ENCODE results near the gene SVEP1.
"Not testable (repeated sequence)": the region's sequence is repeated elsewhere in the genome, so short reads cannot be mapped to it uniquely, and the experiment has no call there.

SVEP1 gene

DNA sequence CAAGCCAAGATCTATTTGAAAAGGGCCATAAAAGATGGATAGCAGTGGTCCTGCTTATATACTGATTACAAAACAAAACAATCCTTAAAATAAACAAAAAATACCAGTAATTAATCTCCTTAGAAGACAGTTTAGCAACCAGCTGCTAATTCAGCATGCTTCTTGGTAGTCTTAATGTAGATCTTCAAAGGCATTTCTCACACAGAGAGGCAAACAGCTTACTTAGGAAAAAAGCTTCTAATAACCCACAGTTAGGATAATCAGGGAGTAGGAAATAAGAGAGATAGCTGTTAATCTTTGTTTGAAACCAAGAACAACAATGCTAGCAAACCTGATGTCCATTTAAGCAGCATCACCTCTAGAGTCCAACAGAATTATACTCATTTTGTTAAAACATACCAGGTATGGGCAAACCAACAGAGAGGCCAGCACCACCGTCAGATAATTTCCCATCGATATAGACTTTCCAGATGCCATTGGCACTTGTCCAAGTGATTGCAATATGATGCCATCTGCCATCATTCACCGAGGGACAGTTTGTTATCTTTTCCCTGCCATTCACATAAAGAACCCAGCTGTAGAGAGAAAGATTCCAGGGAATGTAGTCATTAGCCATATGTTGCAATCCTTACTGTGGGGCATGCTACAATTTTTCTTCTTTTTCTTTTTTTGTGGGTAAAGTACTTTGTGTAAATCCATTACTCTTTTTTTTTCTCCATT is 136.2 kb downstream of the SVEP1 start:
- no peak for DNase-seq

DNA sequence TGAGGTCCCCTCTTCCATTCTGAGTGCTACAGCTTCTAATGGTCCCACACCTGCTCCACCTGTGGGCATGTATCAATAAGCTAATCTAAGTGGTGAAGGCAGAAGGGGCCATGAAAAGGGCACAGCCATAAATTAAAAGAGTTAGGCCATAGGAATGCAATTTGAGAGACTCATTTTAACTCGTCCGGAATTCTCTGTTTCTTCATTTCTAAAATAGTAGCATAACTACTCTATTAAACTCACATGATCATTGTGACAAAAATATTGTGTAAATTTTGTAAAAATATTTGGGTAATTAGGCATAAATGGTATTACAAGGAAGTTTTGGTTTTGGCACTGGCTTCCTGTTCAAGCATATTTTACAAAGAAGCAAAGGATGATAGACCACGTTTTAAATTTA is 138.7 kb downstream of the SVEP1 start:
- no peak for DNase-seq

DNA sequence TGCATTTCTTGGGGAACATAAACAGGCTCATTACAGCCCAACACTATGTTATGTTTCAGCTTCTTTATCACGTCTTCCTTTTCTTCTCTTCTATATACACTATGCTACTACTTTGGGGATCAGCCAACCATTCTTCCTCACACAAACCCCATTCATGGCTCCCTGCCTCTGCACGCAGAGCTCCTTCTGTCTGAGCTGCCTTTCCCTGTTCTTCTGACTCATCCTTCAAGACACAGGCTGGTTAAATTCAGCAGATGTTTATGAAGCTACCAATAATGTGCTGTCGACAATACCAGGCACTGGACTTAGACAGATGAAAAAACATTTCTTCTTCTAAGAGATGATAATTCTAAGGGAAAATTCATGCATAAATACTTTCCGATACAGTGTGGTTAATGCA is 139.4 kb downstream of the SVEP1 start:
- DNase-seq, result no peak

DNA sequence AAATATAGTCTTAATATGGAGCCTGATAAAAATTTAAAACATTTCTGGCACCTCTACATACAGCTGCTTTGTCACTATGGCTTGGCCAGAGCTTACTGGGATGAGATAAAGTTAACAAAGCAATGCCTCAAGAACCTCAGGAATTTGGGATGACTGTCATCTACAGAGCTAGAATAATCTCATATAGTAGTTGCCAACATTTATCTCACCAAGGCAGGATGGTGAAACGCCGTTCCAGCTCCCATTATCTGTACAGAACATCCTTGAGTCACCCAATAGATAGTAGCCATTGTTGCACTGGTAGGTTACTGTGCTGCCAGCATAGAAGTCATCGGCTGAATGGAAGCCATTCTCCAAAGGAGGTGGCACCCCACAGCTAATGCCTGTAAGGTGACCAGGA is 147.3 kb downstream of the SVEP1 start:
- DNase-seq, result peak; percentile 82

DNA sequence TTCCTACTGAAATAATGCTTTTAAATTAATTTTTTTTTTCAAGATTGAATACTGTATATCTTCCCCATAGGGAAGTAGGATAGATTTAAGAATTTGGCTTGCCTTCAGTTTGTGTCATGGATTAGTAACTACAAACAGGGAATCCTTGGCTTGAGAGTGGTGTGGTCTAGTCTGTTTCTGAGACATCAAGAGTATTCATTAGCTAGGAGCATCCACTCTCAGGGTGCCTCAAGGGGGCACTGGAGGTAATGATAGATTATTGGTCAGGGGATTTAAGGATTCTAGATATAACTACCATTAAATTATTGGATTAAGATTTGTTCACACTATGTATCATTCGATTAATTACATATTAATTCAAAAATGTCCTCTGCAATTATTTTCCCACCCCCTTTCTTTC is 150.1 kb downstream of the SVEP1 start:
- DNase-seq, result no peak

DNA sequence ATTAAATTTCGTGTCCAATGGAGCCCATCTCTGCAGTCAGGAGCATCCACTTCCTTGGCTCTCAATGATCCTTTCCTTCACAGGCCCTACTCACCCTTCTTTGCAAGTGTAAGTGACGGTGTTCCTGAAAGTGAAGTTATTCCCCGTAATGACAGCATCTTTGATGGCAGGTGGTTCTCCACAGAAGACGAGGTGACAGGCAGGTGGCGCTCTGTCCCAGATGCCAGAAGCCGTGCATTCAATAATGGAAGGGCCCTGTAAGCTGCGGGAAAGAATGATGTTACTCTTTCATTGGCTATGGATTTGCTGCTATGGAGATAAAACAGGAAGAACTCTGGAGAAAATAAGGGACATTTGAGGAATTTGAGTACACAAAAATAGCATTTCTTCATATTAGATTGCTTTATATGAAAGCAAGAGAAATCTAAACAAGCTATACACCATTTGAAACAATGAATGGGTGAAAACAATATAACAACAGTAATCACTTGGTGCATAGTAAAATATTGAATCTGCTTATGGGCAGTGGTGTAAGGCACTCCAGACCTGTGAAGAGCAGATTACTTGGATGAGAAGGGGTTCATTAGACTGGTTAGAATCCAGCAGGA is 151.9 kb downstream of the SVEP1 start:
- DNase-seq, result peak; percentile 59

DNA sequence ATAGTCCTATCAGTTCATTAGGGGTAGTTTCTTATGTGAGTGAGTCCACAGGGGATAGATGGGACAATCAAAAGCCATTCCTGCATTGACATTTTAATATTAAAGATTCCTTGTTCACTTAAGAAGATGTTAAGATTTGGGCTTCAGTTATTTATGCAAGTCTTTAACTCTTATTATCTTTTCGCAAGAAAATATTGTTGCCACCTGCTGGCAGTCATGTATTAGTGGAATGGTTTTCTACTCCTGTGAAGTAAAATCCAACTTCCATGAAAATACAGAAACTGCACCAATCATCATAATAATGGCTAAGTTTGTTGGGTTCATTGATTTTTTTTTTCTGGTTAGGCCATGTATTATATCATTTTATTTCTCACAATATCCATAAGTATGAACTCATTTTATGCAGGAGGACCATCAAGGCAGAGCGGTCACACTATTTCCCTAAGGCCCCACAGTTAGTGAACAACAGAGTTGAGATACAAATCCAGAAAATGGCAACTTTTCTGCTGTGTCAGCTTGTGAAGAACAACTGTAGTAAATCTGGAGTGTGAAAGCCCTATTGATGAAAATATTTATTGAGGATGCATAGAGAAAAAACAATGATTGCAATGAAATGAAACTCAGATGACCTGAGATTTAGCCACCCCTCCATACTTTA is 153.4 kb downstream of the SVEP1 start:
- peak; percentile 57 for DNase-seq

DNA sequence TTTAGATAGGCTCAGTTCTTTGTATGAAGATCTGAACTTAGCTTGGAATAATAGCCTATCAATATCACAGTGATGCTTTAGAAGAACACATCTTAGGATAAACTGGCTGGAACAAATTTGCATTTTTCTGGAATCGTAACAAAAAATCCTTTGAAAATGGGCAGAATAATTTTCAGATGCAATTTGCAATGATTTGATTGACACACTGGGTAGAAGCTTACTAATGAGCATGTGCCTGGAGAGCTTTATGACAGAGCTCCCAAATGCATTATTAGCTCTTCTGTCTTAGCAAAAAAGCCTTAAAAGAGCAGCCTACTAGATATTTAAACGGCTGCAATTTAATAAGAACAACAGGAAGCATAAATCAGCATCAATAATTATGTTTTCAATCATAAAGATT is 165.1 kb downstream of the SVEP1 start:
- no peak for DNase-seq

DNA sequence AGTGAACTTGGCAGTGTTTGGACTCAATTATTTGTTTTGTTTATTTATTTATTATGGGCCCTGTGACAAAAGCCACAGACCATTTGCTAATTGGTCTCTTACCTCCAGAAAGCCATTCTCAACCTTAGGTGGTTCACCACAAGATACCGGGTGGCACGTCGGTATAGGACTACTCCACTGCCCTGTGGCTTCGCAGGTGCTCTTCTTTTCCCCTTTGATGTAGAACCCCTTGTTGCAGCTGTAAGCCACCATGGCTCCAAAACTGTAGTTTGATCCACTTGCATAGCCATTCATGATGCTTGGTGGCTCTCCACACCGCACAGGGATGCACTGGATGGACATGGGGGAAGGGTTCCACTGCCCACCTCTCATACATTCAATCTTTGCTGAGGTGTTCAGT is 168.6 kb downstream of the SVEP1 start:
- DNase-seq, result no peak

DNA sequence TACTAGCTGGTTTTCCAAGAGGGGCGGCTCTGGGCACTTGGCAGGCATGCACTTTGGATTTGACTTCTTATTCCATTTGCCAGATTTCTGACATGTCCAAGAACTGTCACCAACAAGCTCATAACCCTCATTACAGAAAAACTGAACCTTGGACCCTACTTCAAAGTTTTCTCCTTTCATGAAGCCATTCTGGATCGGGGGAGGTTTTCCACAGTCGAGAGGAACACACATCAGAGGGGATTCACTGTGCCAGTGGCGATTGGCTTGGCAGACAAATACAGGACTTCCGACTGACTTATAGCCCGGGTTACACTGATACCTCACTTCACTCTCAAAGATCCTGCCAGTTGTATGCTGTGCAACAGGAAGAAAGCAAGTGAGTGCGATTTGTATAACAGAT is 170.9 kb downstream of the SVEP1 start:
- no peak for DNase-seq

DNA sequence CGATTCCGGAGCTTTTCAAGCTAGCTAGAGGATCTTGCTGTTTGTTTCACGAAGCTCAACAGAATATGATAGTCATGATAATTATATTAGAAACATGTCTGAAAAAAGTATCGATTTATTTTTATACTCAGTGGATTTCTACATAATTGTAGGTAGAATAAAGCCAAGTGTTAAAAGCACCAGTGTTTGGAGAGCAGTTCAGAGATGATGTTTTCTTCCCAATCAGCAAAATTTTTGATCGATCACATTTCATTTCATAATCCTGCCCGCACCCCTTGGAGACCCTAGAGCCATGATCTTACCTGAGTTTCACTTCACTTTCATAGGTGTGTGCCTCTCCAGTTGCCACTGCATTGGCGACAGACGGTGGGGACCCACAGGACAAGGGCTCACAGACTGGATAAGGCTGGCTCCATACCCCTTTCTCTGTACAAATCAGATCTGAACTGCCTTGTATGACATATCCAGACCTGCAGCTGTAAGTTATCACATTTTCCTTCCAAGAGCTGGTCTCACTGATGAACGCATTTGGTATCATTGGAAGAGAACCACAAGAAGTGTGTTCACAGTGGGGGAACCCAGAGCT is 173.6 kb downstream of the SVEP1 start:
- DNase-seq, result no peak

DNA sequence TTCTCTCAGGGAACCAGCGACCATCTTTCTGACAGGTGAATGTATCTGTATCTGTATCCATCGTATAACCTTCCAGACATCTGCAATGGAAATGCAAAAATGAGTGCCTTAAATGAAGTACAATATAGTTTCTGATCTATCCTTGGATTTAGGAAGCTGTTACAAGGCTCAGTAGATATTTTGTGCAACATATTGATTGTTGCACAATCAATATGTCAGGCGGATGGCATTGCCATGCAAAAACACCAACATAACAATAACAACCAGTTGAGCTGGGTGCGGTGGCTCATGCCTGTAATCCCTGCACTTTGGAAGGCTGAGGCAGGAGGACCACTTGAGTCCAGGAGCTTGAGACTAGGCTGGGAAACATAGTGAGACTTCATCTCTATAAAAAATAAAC is 175.1 kb downstream of the SVEP1 start:
- DNase-seq, result no peak

DNA sequence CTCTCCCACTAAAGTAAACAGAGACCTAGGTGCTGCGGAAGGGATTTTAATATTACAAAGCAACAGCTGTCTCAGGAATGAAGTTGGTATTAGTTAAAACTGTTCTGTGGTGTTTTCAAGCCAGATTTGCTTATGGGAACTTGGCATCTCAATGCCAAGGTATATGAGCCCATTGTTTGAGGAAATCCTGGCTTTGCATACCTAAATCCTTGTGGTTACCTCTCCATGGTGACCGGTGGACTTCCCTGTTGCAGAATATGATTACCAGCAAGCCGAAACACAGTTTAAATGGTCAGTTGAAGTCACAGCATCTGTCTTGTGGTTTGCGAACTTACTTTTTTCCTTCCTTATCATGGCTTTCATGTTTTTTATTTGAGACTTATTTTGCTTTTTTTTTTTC is 179.6 kb downstream of the SVEP1 start:
- peak; percentile 30 for DNase-seq

DNA sequence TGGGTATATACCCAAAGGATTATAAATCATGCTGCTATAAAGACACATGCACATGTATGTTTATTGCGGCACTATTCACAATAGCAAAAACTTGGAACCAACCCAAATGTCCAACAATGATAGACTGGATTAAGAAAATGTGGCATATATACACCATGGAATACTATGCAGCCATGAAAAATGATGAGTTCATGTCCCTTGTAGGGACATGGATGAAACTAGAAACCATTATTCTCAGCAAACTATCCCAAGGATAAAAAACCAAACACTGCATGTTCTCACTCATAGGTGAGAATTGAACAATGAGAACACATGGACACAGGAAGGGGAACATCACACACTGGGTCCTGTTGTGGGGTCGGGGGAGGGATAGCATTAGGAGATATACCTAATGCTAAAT is 180.5 kb downstream of the SVEP1 start:
- DNase-seq, result not testable (repeated sequence)

DNA sequence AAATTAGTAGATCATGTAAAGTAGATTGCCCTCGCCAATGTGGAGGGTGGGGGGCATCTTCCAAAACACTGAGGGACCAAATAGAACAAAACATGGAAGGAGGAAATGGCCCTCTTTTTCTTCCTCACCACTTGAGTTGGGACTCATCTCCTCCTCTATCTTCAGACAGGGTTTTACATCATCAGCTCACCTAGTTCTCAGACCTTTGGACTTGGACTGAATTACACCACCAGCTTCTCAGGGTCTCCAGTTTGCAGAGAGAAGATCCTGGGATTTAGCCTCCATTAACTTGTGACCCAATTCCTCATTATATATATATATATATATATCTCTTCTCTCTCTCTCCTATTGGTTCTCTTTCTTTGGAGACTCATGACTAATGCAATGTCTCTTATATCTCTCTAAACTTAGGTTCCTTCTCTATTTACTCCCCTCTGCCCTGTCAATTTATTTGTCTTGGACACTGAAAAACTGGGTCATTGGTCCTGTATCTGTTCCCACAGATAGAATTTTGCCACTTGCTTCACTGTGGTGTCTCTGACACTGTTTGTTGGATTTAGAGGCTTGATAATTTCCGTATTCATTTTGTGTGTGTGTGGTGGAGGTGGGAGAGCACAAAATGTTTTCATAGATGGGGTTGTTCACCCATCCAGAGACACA is 187.6 kb downstream of the SVEP1 start:
- no peak for DNase-seq

DNA sequence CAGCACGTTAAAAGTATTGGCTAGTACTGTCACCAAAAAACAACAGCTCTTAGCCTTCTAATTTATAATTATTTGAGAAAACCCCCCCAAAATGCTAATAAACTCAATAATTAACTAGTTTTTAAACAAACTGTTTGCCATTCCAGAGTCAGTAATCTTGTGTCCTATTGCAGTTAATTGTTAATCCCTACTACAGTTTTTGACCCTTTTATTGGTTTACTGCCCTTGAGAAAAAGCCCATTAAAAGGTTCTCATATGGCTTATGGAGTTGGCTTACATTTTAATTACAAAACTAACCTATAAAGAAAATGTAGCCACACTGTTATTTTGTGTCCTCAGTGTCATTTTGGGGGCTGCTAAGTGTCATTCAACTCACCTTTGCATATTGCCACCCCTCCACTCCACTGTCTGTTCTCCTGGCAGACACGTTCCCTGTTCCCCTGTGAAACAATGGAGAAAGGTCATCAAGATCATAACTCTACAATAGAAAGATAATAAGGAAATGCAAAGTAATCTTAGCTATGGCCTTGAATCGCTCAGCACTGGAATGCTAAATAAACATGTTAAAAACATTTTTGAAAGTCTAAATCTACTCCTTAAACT is 190.3 kb downstream of the SVEP1 start:
- no peak for DNase-seq

DNA sequence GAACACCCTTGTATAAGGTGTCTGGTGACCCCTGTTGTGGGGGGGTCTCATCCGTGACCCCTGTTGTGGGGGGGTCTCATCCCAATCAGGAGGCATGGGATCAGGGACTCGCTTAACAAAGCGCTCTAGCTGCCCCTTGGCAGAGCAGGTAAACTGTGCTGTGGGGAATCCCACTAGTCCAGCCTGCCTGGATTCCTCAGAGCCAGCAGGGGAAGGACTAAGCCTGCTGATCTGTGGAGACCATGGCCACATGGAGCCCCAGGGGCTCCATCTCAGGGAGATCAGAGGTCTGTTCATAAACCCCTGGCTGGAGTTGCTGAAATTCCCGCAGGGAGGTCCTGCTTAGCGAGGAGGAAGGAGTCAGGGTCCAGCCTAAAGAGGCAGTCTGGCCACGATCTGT is 196.1 kb downstream of the SVEP1 start:
- no peak for DNase-seq

DNA sequence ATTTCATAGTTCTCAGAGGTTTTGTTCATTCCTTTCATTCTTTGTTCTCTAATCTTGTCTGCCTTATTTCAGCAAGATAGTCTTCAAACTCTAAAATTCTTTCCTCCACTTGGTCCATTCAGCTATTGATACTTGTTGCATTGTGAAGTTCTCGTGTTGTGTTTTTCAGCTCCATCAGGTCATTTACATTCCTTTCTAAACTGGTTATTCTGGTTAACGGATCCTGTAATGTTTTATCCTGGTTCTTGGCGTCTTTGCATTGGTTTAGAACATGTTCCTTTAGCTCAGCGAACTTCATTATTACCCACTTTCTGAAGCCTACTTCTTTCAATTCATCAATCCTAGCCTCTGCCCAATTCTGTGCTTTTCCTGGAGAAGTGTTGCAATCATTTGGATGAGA is 196.8 kb downstream of the SVEP1 start:
- no peak for DNase-seq

DNA sequence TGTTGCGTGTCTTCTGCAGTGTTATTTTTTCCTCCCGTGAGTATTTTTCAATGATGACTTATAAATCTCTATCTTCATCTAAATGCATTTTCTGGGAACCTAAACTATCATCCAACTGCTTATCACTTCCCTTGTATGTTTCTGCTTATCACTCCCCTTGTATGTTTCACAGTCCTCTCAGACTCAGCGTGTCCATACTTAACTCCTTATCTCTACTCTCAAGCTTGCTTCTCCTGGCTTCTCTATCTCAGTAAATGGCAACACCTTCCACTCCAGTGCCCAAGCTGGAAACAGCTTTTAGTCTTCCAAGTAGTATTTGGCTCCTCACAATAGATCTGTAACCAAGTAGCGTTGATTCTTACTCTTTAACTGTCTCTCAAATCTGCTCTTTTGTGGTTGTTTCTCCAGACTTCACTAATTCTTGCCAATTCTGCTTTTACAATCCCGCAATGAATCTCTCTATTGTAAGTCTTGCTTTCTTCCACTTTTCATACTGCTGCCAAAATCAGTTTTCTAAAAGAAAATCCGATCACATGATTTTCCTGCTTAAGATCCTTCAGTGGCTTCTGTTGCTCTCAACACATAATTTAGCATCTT is 208.0 kb downstream of the SVEP1 start:
- peak; percentile 90 for DNase-seq

DNA sequence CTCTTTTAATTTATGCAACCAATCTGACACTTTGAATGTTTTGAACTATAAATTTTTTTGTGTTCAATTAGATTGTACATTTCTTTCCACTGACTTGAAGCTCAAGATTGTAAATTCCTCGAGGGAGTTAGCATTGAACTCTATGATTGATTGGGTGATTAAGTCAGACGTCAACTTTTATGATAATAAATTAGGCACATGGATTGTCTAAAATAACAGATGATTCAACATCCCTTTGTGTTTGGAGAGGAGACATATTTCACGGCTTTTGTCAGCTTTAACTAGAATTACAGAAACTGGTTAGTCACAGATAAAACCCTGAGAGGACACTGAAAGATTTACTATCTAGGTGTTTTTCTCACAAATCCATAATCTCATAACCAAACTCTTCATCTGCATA is 209.2 kb downstream of the SVEP1 start:
- DNase-seq, result no peak

DNA sequence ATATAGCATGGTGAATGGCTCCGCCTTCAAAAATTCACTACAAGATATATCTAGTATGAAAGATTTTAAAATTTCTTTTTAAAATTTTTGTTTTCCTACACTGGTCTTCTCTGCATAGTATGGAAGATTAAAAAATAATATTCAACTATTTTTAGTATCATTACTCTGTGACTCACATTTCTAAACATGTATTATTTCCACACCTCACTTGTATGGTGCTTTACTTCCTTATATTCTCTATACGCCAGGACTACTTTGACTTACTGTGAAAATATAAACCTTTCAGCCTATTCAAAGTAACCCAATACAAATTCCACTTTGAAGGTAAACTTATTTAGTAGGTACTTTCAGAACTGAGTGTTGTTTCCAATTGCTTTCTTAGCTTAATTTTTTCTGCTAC is 215.1 kb downstream of the SVEP1 start:
- DNase-seq, result no peak

DNA sequence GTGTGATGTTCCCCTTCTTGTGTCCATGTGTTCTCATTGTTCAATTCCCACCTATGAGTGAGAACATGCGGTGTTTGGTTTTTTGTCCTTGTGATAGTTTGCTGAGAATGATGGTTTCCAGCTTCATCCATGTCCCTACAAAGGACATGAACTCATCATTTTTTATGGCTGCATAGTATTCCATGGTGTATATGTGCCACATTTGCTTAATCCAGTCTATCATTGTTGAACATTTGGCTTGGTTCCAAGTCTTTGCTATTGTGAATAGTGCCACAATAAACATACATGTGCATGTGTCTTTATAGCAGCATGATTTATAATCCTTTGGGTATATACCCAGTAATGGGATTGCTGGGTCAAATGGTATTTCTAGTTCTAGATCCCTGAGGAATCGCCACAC is 220.5 kb downstream of the SVEP1 start:
- DNase-seq, result not testable (repeated sequence)

DNA sequence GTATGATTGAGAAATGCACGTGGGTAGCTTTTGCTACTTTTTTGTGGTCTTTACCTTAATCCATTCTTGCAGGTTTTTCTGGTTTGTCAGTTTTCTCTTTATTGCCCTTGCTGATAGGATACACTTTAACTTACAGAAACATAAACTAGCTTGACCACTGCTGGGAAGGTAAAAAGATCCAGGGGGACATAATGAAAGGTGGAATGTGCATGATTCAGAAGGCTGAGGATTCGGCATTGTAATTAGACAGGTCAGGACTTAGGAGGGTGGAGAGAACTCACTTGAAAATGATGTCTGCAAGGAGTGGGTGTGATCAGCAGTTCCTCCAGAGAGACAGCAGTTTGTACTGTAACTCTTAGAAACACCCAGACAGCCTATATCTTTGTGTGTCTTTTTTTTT is 222.0 kb downstream of the SVEP1 start:
- no peak for DNase-seq

All from hematopoietic multipotent progenitor cell treated with erythropoietin and hydrocortisone succinate and interleukin-3 and kit ligand, for 4 days (in vitro differentiated cells).